GM12801 (cell line): ENCODE data around the gene HSD17B12.

Experiments
- TF ChIP-seq, protein P1 (sequence below): IDR thresholded peaks from one replicate; pipeline ENCODE4 v1.5.1; 2011; ENCODE audit warnings: control low read depth; ENCODE audit not compliant: insufficient read length; ENCODE audit errors: extremely low read depth

Gene HSD17B12

DNA sequence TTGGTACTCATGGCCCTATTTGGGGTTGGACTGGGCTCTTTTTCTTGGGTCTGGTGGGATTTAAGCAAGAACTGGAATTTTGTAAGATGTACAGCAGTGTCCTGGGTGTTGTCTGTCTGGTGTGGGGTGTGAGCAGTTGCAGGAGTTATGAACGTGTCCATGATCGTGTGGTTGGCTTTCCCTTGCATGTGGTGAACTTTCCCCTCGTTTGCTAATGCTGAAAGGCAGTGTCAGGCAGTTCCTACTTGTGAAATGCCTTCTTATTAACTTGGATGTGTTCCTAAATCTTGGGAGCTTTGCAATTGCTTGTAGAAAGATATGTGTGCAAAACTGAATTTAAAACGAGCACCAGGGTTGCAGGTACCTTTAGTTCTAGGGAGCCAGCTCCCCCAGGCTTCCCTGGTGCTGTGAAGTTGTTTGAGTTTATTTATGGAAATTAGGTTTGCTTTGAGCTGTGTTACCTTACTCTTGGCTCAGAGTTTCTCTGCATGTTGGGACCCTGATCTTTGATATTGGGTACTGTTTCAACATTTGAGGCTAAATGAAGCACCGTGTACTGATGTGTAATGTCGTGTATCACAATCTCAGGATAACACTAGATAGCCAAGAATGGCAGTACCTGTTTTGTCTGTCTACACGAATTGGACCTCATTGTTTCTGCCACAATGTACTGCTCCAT is 35.8 kb upstream of the HSD17B12 start:
- TF ChIP-seq, protein P1, sequence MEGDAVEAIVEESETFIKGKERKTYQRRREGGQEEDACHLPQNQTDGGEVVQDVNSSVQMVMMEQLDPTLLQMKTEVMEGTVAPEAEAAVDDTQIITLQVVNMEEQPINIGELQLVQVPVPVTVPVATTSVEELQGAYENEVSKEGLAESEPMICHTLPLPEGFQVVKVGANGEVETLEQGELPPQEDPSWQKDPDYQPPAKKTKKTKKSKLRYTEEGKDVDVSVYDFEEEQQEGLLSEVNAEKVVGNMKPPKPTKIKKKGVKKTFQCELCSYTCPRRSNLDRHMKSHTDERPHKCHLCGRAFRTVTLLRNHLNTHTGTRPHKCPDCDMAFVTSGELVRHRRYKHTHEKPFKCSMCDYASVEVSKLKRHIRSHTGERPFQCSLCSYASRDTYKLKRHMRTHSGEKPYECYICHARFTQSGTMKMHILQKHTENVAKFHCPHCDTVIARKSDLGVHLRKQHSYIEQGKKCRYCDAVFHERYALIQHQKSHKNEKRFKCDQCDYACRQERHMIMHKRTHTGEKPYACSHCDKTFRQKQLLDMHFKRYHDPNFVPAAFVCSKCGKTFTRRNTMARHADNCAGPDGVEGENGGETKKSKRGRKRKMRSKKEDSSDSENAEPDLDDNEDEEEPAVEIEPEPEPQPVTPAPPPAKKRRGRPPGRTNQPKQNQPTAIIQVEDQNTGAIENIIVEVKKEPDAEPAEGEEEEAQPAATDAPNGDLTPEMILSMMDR, result no peak

- TF ChIP-seq, protein P1, result no peak
These were observed 33.8 kb upstream of the HSD17B12 start for GRCh38 chr11:43646767-43647166.

GRCh38 chr11:43648888-43649287 is 31.6 kb upstream of the HSD17B12 start:
- TF ChIP-seq, protein P1, result no peak

GRCh38 chr11:43649501-43649900 is 31.0 kb upstream of the HSD17B12 start:
- TF ChIP-seq, protein P1, result no peak

DNA sequence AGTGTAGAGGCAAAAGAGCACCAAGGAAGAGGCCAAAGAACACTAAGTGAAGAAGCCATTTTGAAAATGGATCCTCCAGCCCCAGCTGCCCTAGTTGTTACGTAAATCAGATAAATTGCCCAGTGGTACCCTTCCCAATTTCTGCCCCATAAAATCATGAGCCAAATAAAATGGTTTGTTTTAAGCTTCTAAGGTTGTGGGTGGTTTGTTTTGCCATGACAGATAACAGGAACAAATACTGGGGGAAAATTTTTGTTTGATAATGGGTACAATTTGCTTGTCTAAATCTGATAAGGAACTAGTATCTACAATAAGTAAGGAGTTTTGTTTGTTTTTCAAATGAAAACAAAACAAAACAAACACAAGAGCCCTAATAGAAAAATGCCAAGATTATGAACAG is 30.6 kb upstream of the HSD17B12 start:
- TF ChIP-seq, protein P1, result no peak

- TF ChIP-seq, protein P1, result no peak
These were observed 16.2 kb upstream of the HSD17B12 start for GRCh38 chr11:43664295-43664694.

- TF ChIP-seq, protein P1, result no peak
These were observed 6.0 kb upstream of the HSD17B12 start for GRCh38 chr11:43674560-43674959.

DNA sequence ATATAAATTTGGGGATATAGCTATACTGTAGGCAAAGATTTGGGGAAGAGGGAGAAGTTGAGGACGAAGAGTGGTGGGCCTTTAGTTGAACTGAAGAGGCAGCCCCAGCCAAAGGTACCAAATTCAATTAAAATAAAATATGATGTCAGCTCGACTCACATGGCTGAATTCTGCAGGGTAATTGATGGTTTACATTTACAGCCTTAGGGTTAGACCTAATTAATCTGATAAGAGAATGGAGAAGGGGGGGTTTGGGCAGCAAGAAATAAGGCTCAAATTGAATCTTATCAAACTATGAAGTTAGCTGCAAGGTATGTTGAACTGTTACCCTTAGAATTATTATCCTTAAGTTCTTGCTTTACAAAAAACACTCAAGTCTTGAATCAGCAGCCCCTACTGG is 3.6 kb upstream of the HSD17B12 start:
- TF ChIP-seq, protein P1, result no peak
